ENCODE results near the gene NHS. TPM values are rescaled to one million over a fixed set of nuclear protein-coding genes. Genes with fewer than 3 reads are reported as not detected.

Gene NHS
- total and polyA plus RNA-seq, 2 of the 13 experiments (the other 11 are each of a cell fraction or from before 2014, with no cell fraction given): 0.02 TPM; not detected in 1

GRCh38 chrX:17474892-17475291 lies 99.9 kb downstream of the NHS start:
- FAIRE-seq: no peak

More at GRCh38 chrX:17474892-17475291, 99.9 kb downstream of the NHS start:
- ChIA-PET POLR2A (no interaction called here), CTCF (ENCODE audit: low intra/inter-chr PET ratio, low total read pairs) (no interaction called here)
- no peak for ATAC-seq
- Histone ChIP-seq H3K4me2 (ENCODE audit: low read depth, low read length) (no peak overlapping the region), H3K4me1 (ENCODE audit: insufficient read depth, low read length) (no peaks in the 10 kb centered on the region), H3K9me3 (ENCODE audit: low read length) (no peaks in the 10 kb centered on the region), H4K20me1 (ENCODE audit: insufficient read depth, low read length) (no peaks in the 10 kb centered on the region), H3K27ac (ENCODE audit: extremely low read length, insufficient read depth, low read length) (no peak overlapping the region), H3K4me3 (replicated peaks in 1 of 3; ENCODE audit: insufficient read depth in 1 of 3, low read depth in 2 of 3, low read length in 3 of 3) (no peak overlapping the region), H3K9ac (ENCODE audit: insufficient read depth, low read depth, low read length) (no peak overlapping the region), H3K27me3 (ENCODE audit: control insufficient read depth in 1 of 2, insufficient read depth in 2 of 2, low read length in 2 of 2) (no peaks in the 10 kb centered on the region), H2AFZ (ENCODE audit: low read length) (no peak overlapping the region), H3K36me3 (replicated peaks in 1 of 2; ENCODE audit: control insufficient read depth in 1 of 2, insufficient read depth in 2 of 2, low read length in 2 of 2) (no peaks in the 10 kb centered on the region), H3K79me2 (ENCODE audit: insufficient read depth, low read length) (no peaks in the 10 kb centered on the region)
- TF ChIP-seq ZNF768 (CRISPR knock-in tag; IDR thresholded peaks at IDR 0.05) (no peak), ZNF513 (CRISPR knock-in tag; conservative IDR thresholded peaks at IDR 0.05) (no peak), ATF6 (CRISPR knock-in tag; conservative IDR thresholded peaks at IDR 0.05) (no peak), SATB2 (CRISPR knock-in tag; IDR thresholded peaks at IDR 0.05) (no peak), ZMYM4 (CRISPR knock-in tag; IDR thresholded peaks at IDR 0.05) (no peak), TBX2 (CRISPR knock-in tag; IDR thresholded peaks at IDR 0.05; ENCODE audit: borderline replicate concordance) (no peak)
- in situ Hi-C loops (cut with HindIII; ENCODE audit: extremely low pct_ligation_motif_present, low pct_unique_long_range_greater_than_20kb): no loop called here
- 0% methylated on average over 2 of the region's 2 CpGs for WGBS (ENCODE audit: low lambda C conversion rate)
- no peak for DNase-seq (ENCODE audit: low spot score)
- intact Hi-C loops (cut with micrococcal nuclease; ENCODE audit: unreplicated experiment): no loop called here
- BruUV-seq (replicated peaks): no TSS peak
